KMS-11 (cell line): Measurements from ENCODE around the gene ELN.

Experiments
- H2AFZ ChIP-seq: fragments of 200-600 bp; sonication (generic); 2 replicates; pipeline ENCODE4 v1.6.1; 2016; ENCODE audit warnings: antibody characterized with exemption, mixed run types, low read depth
- H3K27ac ChIP-seq: fragments of 200-600 bp; sonication (generic); 2 replicates; pipeline ENCODE4 v1.6.1; 2016; ENCODE audit warnings: mild to moderate bottlenecking, mixed run types
- H3K27me3 ChIP-seq: fragments of 200-600 bp; sonication (generic); 2 replicates; pipeline ENCODE4 v1.6.1; 2017; ENCODE audit warnings: mild to moderate bottlenecking, low read depth, mixed run types, moderate library complexity; ENCODE audit not compliant: insufficient read depth
- H3K36me3 ChIP-seq: fragments of 200-600 bp; sonication (generic); 2 replicates; pipeline ENCODE4 v1.6.1; 2017; ENCODE audit warnings: mild to moderate bottlenecking, mixed run types; ENCODE audit not compliant: insufficient read depth
- H3K4me1 ChIP-seq: fragments of 200-600 bp; sonication (generic); 2 replicates; pipeline ENCODE4 v1.6.1; 2016; ENCODE audit warnings: mild to moderate bottlenecking, low read depth, mixed run types; ENCODE audit not compliant: poor library complexity, severe bottlenecking
- H3K4me2 ChIP-seq: fragments of 200-600 bp; sonication (generic); 2 replicates; pipeline ENCODE4 v1.7.0; 2016; ENCODE audit warnings: mild to moderate bottlenecking, mixed run types
- H3K4me3 ChIP-seq: fragments of 200-600 bp; sonication (generic); IDR thresholded peaks from 2 replicates; pipeline ENCODE4 v1.6.1; 2017; ENCODE audit warnings: low read depth, low read length, mixed read lengths; ENCODE audit not compliant: insufficient read depth
- H3K79me2 ChIP-seq: fragments of 200-600 bp; sonication (generic); 2 replicates; pipeline ENCODE4 v1.6.1; 2016; ENCODE audit warnings: low read depth, mixed run types; ENCODE audit not compliant: insufficient read depth
- H3K9ac ChIP-seq: fragments of 200-600 bp; sonication (generic); 2 replicates; pipeline ENCODE4 v1.6.1; 2016; ENCODE audit warnings: mild to moderate bottlenecking, mixed run types
- H4K20me1 ChIP-seq: fragments of 200-600 bp; sonication (generic); 2 replicates; pipeline ENCODE4 v1.6.1; 2016; ENCODE audit warnings: mild to moderate bottlenecking, mixed run types; ENCODE audit not compliant: insufficient read depth
- TF ChIP-seq, protein P1 (sequence below): fragments of 200-600 bp; sonication (generic); conservative IDR thresholded peaks from 2 replicates; pipeline ENCODE4 v1.6.1; 2017; ENCODE audit warnings: low read depth, mild to moderate bottlenecking, antibody characterized with exemption, low read length, moderate library complexity, mixed read lengths

The ELN gene

DNA sequence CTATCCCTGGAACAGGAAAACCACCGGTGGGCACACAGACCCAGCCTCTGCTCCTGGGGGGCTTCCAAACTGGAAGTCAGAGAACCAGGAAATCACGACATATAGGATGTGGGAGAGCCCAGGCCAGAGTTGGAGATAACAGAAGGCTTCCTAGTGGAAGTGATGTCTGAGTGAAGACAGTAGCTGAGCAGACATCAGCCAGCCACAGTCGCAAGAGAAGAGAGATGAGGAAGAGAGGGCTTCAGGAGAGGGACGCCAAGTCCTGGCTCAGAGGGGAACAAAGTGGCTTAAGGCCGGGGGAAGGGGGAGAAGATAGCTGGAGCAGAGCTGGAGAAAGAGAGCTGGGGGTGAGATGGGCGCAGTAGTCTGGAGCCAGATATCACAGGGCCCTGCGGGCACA, 30.9 kb upstream of the ELN start:
- Histone ChIP-seq H3K9ac (no peak overlapping the region), H2AFZ (no peak overlapping the region), H3K27me3 (peaks cover 12% of the 10 kb centered on the region; the same call in 1 of the 2 replicates), H3K36me3 (no peaks in the 10 kb centered on the region), H3K4me2 (no peak overlapping the region), H3K79me2 (no peaks in the 10 kb centered on the region), H4K20me1 (no peaks in the 10 kb centered on the region), H3K27ac (no peak overlapping the region), H3K4me3 (no peak overlapping the region), H3K4me1 (no peaks in the 10 kb centered on the region)
- TF ChIP-seq, protein P1, sequence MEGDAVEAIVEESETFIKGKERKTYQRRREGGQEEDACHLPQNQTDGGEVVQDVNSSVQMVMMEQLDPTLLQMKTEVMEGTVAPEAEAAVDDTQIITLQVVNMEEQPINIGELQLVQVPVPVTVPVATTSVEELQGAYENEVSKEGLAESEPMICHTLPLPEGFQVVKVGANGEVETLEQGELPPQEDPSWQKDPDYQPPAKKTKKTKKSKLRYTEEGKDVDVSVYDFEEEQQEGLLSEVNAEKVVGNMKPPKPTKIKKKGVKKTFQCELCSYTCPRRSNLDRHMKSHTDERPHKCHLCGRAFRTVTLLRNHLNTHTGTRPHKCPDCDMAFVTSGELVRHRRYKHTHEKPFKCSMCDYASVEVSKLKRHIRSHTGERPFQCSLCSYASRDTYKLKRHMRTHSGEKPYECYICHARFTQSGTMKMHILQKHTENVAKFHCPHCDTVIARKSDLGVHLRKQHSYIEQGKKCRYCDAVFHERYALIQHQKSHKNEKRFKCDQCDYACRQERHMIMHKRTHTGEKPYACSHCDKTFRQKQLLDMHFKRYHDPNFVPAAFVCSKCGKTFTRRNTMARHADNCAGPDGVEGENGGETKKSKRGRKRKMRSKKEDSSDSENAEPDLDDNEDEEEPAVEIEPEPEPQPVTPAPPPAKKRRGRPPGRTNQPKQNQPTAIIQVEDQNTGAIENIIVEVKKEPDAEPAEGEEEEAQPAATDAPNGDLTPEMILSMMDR, result no peak

DNA sequence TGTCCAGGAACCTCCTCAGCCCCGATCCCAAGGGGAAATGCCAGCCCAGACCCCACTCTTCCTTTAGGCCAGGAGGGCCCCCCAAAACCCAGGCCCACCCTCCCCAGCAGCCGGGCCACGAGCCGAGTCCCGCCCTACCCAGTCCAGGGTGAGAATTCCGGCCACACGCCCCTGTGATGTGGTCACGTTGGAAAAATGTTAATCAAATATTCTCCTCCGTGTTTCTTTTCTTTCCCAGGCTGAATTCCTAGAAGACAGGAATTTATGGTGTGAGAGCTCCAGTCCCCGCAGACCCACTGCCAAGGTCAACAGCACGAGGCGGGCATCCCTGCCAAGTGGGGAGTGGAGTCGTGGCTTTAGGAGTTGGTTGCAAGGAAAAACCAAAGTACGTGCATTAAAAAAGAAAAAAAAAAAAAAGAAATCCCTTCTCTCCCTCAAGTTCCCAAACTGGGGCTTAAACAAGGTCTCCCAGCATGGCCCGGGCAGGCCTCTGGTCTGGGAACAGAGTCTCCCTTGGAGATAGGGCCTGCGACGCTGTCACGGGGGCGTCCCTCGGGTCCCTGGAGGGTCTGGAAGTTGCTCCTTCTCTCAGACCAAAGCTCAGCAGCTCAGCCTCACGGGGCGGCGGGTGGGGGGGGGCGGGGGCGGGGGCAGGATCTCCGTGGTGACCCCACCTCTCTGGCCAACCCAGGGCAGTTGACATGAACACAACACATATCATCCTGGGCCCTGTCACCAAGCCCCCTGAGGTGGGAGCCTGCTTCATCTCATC, 28.1 kb upstream of the ELN start:
- Histone ChIP-seq H3K4me3 (no peak overlapping the region), H4K20me1 (no peaks in the 10 kb centered on the region), H3K27me3 (peaks cover 12% of the 10 kb centered on the region; the same call in 1 of the 2 replicates), H3K4me2 (no peak overlapping the region), H3K79me2 (no peaks in the 10 kb centered on the region), H2AFZ (no peak overlapping the region), H3K9ac (no peak overlapping the region), H3K4me1 (no peaks in the 10 kb centered on the region), H3K36me3 (no peaks in the 10 kb centered on the region), H3K27ac (no peak overlapping the region)
- TF ChIP-seq, protein P1, result no peak

DNA sequence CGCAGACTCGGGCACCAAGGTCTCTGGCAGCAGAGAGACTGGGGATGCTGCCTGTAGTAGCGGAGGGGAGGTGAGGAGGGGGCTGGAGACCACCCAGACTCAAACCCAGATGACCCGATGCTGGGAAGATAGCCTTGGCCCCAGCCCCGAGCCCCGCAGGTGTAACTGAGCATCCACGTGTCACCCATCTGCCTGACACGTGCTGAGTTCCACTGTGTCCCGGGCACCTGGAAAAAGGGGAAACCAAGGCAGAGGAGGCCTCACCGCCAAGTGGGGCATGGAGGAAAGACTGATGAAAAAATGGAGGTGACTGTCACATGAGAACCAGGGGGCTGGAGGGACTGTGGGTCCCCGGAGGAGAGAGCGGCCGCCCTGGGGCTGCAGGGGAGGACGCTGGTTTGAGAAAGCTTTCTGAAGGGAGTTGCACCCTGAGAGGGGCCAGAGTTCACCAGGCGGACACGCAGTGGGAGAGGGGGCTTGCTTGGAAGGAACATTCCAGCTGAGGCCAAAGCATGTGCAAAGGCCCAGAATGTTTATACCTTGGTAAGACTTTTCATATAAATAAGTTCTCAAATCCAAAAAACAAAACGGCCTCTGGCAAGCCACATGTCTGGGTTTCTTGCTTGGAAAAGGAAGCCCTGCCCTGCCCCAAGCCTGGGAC, 27.4 kb upstream of the ELN start:
- TF ChIP-seq, protein P1, result no peak
- peaks cover 12% of the 10 kb centered on the region; the same call in 1 of the 2 replicates for H3K27me3 ChIP-seq
- no peak overlapping the region for H3K4me2 ChIP-seq
- H4K20me1 ChIP-seq, result no peaks in the 10 kb centered on the region
- H3K36me3 ChIP-seq, result no peaks in the 10 kb centered on the region
- H3K27ac ChIP-seq, result no peak overlapping the region
- no peak overlapping the region for H3K9ac ChIP-seq
- no peaks in the 10 kb centered on the region for H3K79me2 ChIP-seq
- H3K4me3 ChIP-seq, result no peak overlapping the region
- no peaks in the 10 kb centered on the region for H3K4me1 ChIP-seq
- no peak overlapping the region for H2AFZ ChIP-seq

DNA sequence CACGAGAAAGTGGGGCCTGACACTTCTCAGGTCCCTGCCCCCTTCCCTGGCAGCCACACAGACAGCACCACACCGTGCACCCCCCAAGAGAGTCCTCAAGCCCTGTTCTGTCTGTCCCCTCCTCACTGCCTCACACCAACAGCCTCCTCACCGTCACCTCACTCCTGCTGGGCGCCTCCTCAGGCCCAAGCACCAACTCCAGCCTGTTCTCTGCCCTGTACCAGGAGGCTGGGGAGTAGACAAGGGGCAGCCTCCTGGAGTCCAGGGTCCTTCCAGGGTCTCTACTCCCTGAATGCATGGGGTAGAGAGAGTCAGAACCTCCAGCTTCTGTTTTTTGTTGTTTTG, 26.9 kb upstream of the ELN start:
- H3K27ac ChIP-seq, result no peak overlapping the region
- H3K4me1 ChIP-seq, result no peaks in the 10 kb centered on the region

More for the DNA sequence above, 26.9 kb upstream of the ELN start:
- Histone ChIP-seq H3K36me3 (no peaks in the 10 kb centered on the region), H4K20me1 (no peaks in the 10 kb centered on the region), H3K9ac (no peak overlapping the region), H2AFZ (no peak overlapping the region), H3K79me2 (no peaks in the 10 kb centered on the region), H3K4me2 (no peak overlapping the region), H3K4me3 (no peak overlapping the region), H3K27me3 (peaks cover 12% of the 10 kb centered on the region; the same call in 1 of the 2 replicates)
- TF ChIP-seq, protein P1, result no peak
